ENCODE results near the gene TRAK1.

DNA sequence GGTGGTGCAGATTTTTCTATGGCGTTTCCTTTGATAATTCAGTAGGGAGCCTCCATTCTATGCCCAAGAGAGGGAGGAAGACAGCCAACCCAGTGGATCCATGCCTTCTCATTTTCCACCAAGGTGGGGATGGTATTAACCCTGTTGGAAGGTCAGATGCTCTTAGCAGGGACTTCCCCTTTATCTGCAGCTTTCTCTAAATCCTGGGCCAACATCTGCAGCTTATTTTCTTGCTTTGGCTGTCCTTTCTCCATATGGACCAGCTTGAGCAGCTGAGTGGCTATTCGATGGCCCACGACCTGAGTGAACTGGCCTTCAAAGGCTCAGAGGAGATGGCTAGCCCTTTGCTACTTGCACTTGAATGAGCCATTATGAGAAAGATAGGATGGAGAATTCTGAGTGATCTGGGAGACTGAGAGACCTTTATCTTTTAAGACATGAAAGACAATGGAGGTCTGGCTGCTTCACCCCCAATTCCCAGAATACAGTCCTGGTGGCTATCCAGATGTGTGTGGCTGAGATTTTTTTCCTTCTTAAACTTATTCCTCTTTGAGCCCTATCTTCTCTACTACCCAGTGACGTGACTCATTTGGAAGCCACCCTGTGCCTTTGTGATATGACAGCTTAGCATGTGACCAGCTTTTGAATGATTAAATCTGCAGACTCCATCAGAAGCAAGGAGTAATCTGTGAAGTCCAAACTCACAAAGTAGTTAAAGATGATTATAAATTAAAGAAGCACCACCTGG, 39.6 kb upstream of the TRAK1 start:
- TF ChIP-seq CTCF (IDR thresholded peaks at IDR 0.05), result no peak
- no peak for TF ChIP-seq ETV6 (CRISPR knock-in tag; IDR thresholded peaks at IDR 0.05)
- no peak for TF ChIP-seq MYBL2 (CRISPR knock-in tag; IDR thresholded peaks at IDR 0.05)
- TF ChIP-seq, protein P1, sequence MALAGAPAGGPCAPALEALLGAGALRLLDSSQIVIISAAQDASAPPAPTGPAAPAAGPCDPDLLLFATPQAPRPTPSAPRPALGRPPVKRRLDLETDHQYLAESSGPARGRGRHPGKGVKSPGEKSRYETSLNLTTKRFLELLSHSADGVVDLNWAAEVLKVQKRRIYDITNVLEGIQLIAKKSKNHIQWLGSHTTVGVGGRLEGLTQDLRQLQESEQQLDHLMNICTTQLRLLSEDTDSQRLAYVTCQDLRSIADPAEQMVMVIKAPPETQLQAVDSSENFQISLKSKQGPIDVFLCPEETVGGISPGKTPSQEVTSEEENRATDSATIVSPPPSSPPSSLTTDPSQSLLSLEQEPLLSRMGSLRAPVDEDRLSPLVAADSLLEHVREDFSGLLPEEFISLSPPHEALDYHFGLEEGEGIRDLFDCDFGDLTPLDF (CRISPR knock-in tag; IDR thresholded peaks at IDR 0.05), result no peak
- no peak for TF ChIP-seq JUN (CRISPR knock-in tag; IDR thresholded peaks at IDR 0.05)
- TF ChIP-seq SP1 (CRISPR knock-in tag; conservative IDR thresholded peaks at IDR 0.05), result no peak
- TF ChIP-seq PRRX2 (CRISPR knock-in tag; IDR thresholded peaks at IDR 0.05), result no peak
- no peak for TF ChIP-seq GABPB1 (CRISPR knock-in tag; IDR thresholded peaks at IDR 0.05)
- no peak for TF ChIP-seq USF1 (CRISPR knock-in tag; IDR thresholded peaks at IDR 0.05)
- no peak for TF ChIP-seq ATF1 (CRISPR knock-in tag; IDR thresholded peaks at IDR 0.05)
- TF ChIP-seq HMGA2 (CRISPR knock-in tag; IDR thresholded peaks at IDR 0.05), result no peak
